Left ventricle myocardium inferior (tissue), 1 donor: ENCODE measurements around the gene NME7. TPM values are rescaled to one million over a fixed set of nuclear protein-coding genes. Genes with fewer than 3 reads are reported as not detected.

ENCODE experiments used
- DNase-seq: peaks from one replicate; pipeline ENCODE4 v3.0.0-alpha.2; 2020
- H3K27ac ChIP-seq: fragments of 200-600 bp; replicated peaks from 2 replicates; pipeline ENCODE4 v1.8.0; 2021
- H3K27me3 ChIP-seq: fragments of 200-600 bp; 2 replicates; pipeline ENCODE4 v1.8.0; 2021; ENCODE audit warnings: low read depth
- H3K36me3 ChIP-seq: fragments of 200-600 bp; 2 replicates; pipeline ENCODE4 v1.8.0; 2021
- H3K4me1 ChIP-seq: fragments of 200-600 bp; 2 replicates; pipeline ENCODE4 v1.8.0; 2021
- H3K4me3 ChIP-seq: fragments of 200-600 bp; 2 replicates; pipeline ENCODE4 v1.8.0; 2021; ENCODE audit warnings: mild to moderate bottlenecking, moderate library complexity
- H3K9me3 ChIP-seq: fragments of 200-600 bp; replicated peaks from 2 replicates; pipeline ENCODE4 v1.8.0; 2021
- CTCF ChIP-seq: fragments of 200-600 bp; IDR thresholded peaks from 2 replicates; pipeline ENCODE4 v1.8.0; 2021; ENCODE audit warnings: antibody characterized with exemption, mild to moderate bottlenecking, borderline replicate concordance
- intact Hi-C: fragments of 100-400 bp; cut with micrococcal nuclease; formaldehyde crosslinking; loops from one replicate; pipeline ENCODE4 v1.11.0; 2022
- total RNA-seq: library from RNA; stranded (reverse); fragmentation: NEBNext Ultra II Directional; extraction: Animal tissue kit (Norgen Biotek cat#: 25700); gene quantifications from one replicate; pipeline ENCODE4 v1.2.1, GENCODE V29; 2021
- donor health status: DM: no; HTN: yes; CAD: no; lungs with severe emphysema.

The NME7 gene
- total RNA-seq, 1 donor from 2014 or later, result 13.1 TPM

GRCh38 chr1:169089776-169090175, 277.8 kb downstream of the NME7 start:
- peaks cover 21% of the 10 kb centered on the region for H3K4me1 ChIP-seq
- no peaks in the 10 kb centered on the region for H3K36me3 ChIP-seq
- no peaks in the 10 kb centered on the region for H3K27me3 ChIP-seq
- no peak for DNase-seq
- no peak overlapping the region for H3K27ac ChIP-seq
- no peaks in the 10 kb centered on the region for H3K9me3 ChIP-seq
- TF ChIP-seq CTCF, result no peak
- intact Hi-C loops, result no loop called here
- H3K4me3 ChIP-seq, result no peak overlapping the region

GRCh38 chr1:169087876-169088275, 279.7 kb downstream of the NME7 start:
- H3K36me3 ChIP-seq, result no peaks in the 10 kb centered on the region
- no peaks in the 10 kb centered on the region for H3K9me3 ChIP-seq
- intact Hi-C loops, result no loop called here
- H3K27ac ChIP-seq, result no peak overlapping the region
- H3K4me1 ChIP-seq, result peaks cover 21% of the 10 kb centered on the region
- H3K4me3 ChIP-seq, result no peak overlapping the region
- no peaks in the 10 kb centered on the region for H3K27me3 ChIP-seq
- TF ChIP-seq CTCF, result no peak
- DNase-seq, result no peak

- peak overlapping the region; percentile 57 for H3K27ac ChIP-seq
- H3K27me3 ChIP-seq, result no peaks in the 10 kb centered on the region
- H3K4me1 ChIP-seq, result peaks cover 21% of the 10 kb centered on the region
- no peak for DNase-seq
- no peak for TF ChIP-seq CTCF
- H3K4me3 ChIP-seq, result peak overlapping the region; percentile 3
- H3K36me3 ChIP-seq, result no peaks in the 10 kb centered on the region
- intact Hi-C loops, result no loop called here
- no peaks in the 10 kb centered on the region for H3K9me3 ChIP-seq
These were observed 280.8 kb downstream of the NME7 start for GRCh38 chr1:169086603-169087455.

- H3K4me1 ChIP-seq, result peaks cover 21% of the 10 kb centered on the region
- TF ChIP-seq CTCF, result no peak
- H3K27ac ChIP-seq, result no peak overlapping the region
- H3K9me3 ChIP-seq, result no peaks in the 10 kb centered on the region
- no peak overlapping the region for H3K4me3 ChIP-seq
- no peaks in the 10 kb centered on the region for H3K27me3 ChIP-seq
- no peaks in the 10 kb centered on the region for H3K36me3 ChIP-seq
- no peak for DNase-seq
- intact Hi-C loops, result no loop called here
These were observed 281.7 kb downstream of the NME7 start for GRCh38 chr1:169085911-169086310.

Other genes with a start within 250 kb of the NME7 start
- gene BLZF1, start 398 bp upstream of the NME7 start, total RNA-seq, result 27.2 TPM
- gene CCDC181, start 59.7 kb upstream of the NME7 start, total RNA-seq, result 1.5 TPM
- gene SLC19A2, start 118.1 kb upstream of the NME7 start, total RNA-seq, result 16.6 TPM
- 14.7 TPM for gene F5, start 218.7 kb upstream of the NME7 start, total RNA-seq